NCI-H1436 treated with DMSO at 0.1 percent for 48 hours (cell line): ENCODE data around the gene RHBDL3.
"Not testable (repeated sequence)": the region's sequence is repeated elsewhere in the genome, so short reads cannot be mapped to it uniquely, and the experiment has no call there.

ENCODE experiments used
- DNase-seq: peaks from one replicate; lab custom pipeline; 2025; lab: John Stamatoyannopoulos, UW

Gene RHBDL3

DNA sequence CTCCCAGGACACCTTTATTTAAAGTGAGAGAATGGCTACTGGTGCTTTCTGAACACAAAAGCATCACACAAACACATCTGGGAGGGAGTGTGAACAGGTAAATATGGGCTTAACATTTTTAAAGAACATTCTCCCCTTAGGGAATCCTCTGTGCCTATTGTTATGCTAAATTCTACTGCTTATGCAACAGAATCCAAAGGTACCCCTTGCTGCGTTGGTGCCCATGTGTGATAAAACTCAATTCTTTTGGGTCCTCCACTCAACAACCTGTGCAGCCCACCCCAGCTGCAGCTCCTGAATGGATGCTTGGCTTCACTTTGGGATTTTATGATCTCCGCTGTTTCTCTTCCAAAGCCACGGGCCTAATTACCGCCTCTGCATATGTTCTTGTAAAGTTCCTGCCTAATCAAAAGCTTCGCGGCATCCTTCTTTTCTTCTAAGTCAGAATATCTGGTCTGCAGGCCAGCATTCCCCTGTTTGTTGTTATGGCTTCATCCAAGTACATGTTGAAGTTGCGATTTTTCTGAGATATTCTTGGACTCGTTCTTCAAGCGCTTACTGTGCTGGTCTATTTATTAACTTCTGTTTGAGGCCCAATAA lies 23.9 kb downstream of the RHBDL3 start:
- DNase-seq, result no peak

DNA sequence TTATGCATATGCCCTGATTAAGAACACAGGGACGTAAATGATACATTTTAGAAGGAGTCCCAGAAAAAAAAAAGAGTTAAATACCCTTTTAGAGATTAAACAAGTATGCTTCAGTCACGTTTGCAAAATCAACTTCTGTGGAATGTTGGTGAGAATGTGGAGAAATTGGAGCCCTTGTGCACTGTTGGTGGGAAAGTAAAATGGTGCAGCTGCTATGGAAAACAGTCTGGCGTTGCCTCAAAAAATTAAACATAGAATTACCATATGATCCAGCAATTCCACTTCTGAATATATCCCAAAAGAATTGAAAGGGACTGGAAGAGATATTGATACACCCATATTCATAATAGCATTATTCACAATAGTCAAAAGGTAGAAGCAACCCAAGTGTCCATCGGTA lies 26.5 kb downstream of the RHBDL3 start:
- DNase-seq, result no peak

GRCh38 chr17:32297424-32297823 lies 31.8 kb downstream of the RHBDL3 start:
- DNase-seq, result no peak

DNA sequence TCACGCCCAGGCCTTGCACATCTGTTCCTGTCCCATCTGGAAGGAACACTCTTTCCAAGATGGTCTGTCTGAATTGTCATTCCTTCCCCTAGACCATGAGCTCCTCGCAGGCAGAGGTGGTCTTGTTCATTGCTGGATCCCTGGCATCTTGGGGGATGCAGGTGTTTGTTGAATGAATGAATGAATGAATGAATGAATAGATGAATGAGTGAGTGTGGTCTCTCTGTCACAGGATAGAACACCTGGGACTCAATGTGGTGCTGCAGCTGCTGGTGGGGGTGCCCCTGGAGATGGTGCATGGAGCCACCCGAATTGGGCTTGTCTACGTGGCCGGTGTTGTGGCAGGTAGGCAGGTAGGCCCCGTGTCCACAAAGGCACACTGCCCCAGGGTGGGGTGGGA lies 32.2 kb downstream of the RHBDL3 start:
- no peak for DNase-seq

DNA sequence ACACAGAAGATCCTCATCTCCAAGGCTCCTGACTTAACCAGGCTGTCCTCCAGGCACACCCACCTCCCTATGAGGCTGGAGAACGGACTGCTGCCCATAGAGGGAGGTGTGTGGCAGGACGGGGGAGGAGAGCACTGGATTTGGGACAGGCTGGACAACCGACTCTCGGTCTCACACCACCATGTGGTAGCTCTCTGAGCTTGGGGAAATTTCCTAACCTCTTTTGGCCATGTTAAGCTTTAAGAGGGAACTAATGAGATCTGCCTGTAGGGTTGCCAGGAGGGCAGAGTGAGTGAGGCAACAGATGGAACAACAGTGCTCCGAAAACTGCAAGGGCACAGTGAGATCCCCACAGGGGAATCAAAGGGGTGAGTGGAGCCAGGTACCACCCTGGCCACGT lies 32.7 kb downstream of the RHBDL3 start:
- DNase-seq, result no peak

DNA sequence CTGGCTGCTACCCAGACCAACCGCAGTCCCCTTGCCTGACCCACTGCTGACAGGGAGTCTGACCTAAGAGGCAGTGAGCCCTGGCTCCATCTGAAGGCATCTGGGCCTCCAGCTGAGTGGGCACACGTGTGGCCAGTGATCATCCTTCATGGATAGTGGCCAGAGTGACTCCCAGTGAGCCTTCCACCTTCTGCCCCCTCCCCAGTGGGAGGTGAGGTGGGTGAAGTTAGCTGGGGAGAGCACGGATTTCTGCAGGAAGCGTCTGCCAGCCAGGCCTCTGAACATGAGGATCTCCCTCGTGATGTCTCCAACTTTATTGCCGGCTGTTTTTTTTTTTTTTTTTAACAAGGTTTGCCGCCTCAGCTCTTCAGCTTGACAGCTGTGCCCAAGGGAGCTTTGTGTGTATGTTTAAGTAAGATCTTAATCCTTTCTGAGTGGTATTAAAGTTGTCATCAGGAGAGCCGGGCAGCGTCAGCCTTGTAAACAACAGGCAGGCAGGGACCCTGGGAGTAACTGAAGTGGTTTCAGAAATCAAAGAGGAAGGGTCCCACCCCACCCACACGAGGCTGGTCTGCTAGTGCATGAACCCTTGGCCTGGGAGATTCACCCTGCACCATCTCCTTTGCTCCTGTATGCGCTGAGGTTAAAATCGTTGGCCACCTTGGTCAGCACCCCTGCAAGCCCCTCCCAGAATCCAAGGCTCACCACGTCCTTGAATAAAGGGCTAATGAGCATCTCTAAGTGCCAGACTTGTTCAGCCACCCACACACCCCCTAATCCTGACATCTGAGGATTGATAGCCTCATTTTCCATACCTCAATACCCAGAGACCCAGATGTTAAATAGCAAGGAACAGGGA lies 33.3 kb downstream of the RHBDL3 start:
- peak; percentile 24 for DNase-seq

DNA sequence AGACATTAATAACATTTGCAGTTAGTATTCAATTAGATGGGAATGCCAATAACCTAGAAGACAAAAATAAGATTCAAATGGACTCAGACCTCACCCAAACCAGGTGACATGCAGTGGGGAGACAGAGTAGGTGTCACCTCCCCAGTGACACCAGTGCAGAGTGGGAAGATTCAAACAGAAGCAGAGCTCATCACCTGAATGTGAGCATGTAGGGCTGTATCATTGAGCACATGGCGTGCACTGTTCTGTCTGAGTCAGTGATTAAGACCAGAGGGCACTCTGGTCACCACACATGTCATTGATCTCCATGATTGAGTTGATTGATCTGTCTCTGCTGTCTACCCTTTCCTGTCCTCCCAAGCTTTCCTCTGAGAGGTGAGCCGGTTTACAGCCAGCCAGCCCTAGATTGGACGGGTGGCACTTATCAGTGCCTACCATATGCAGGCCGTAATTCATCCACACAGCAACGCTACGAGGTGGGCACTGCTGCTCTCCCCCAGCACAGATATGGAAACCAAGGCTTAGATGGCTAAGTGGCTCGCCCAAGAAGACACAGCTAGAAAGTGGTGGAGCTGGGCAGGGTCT lies 34.0 kb downstream of the RHBDL3 start:
- DNase-seq, result no peak

- no peak for DNase-seq
These were observed 36.4 kb downstream of the RHBDL3 start for GRCh38 chr17:32302037-32302436.

DNA sequence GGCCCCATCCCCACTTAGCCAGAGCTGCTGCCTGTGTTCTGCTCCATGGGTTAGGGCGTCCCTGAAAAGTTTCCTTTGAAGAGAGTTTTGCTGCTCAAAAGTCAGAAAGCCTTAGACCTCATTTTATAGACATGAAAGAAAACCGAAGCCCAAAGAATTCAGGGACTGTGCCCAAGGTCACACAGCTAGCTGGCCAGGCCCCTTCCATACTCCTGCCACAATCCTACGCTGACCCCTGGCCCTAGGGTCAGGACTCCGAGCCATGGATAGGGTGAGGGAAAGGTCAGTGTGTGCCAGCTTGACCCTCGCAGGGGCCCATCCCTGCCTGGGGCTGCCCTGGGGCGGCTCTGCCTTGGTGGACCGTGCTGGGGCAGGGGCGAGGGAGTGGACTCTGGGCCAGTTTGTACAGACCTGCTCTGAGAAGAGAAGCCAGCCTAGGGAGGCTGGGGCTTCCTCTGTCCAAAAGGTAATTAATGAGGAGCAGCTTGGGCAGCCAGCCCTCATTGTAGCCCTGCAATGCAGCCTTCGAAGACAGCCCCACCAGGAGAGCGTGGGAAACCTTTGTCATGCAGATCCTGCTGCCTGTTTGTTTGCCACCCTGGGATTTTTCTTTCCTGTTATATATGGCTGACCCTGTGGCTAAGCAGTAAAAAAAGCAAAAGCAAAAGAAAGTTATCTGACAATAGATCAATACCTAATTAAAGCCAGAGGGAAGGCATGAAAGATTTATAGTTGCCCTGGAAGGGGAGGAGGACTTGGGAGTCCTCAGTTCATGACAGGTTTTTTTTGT lies 37.4 kb downstream of the RHBDL3 start:
- no peak for DNase-seq

- peak; percentile 6 for DNase-seq
These were observed 38.2 kb downstream of the RHBDL3 start for GRCh38 chr17:32303781-32304288.

- DNase-seq, result no peak
These were observed 39.4 kb downstream of the RHBDL3 start for GRCh38 chr17:32305049-32305448.

DNA sequence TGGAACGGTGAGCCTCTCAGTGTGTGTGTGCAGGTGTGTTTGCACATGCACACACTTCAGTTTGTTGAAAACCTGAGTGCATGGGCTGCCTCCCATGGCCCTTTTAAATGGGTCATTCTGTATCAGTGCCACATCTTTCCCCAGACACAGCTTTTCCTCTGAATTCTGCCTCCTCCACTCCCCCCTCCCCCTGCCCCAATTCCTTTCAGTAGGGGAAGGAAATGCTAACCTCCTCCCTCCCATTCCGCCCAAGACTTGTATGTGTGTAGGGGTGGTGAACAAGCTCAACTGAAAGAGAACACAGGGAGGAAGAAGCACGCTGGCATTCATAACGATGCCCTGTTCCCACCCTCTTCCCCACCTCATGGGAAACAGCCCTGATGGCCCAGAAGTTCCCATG lies 42.0 kb downstream of the RHBDL3 start:
- DNase-seq, result no peak

DNA sequence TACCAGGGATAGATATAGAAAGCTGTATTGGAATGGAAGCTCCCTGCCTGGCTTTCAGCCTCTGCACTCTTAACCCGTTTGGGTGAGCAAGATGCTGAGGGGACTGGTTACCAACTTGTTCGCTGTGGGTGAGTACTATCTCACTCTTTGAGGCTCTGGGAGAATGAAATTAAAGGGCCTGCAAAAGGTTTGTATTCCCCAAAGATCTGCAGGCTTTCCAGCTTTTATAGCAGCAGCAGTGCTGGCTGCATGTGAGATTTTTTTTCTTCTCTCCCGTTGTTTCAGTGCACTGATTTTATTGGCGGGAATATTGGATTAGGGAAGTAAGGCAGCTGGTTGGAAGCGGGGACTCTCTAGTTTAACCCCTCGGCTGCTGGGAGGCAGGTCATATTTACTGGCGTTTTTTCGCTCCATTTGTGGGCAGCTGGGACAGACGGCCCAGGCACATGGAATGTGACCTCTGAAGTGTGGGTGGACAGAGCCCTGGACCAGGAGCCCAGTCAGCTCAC lies 45.5 kb downstream of the RHBDL3 start:
- no peak for DNase-seq

DNA sequence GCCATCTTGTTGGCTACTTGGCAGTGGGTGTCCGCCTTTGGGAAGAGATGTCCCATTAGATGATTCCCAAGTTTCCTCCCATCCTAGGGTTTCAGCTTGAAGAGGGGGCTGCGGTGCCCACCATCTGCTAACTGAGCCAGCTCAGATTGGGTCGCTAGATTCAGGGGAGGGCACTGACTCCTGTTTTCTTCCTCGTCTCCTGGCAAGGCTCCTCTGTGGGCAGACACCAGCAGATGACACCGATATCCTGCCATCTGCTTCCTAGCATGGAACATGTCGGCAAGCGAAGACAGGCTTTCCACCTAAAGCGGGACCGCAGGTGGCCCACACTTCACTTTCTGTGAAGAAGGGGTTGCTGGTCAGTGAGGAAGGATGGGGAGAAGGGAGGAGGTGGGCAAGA lies 49.0 kb downstream of the RHBDL3 start:
- DNase-seq, result no peak

GRCh38 chr17:32315171-32315570 lies 49.5 kb downstream of the RHBDL3 start:
- DNase-seq, result no peak

GRCh38 chr17:32316653-32317052 lies 51.0 kb downstream of the RHBDL3 start:
- DNase-seq, result not testable (repeated sequence)

DNA sequence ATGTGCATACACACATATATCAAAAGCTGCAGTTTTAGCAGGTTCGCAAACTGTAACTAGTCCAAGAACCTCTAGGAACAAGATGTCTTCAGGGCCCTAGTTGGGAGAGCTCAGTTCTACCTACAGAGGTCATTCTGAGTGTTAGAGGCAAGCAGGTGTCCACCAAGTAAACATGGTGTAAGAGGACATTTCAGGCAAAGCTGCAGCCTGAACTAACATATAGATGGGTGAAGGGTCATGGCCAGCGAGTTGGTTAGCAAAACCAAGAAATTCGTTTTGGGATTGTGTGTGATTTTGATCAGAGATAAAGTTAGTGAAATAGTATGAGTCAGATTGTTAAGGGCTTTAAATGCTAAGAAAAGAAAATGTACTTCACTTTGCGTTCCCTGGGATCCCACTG lies 51.7 kb downstream of the RHBDL3 start:
- no peak for DNase-seq

DNA sequence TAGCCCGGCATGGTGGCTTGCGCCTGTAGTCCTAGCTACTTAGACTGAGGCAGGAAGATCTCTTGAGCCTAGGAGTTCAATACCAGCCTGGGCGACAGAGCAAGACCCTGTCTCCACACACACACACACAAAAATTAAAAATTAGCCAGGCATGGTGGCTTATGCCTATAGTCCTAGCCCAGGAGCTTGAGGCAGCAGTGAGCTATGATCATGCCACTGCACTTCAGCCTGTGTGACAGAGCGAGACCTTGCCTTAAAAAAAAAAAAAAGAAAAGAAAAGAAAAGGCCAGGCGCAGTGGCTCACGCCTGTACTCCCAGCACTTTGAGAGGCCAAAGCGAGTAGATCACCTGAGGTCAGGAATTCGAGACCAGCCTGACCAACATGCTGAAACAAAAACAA lies 52.4 kb downstream of the RHBDL3 start:
- no peak for DNase-seq

GRCh38 chr17:32319548-32319905 lies 53.9 kb downstream of the RHBDL3 start:
- DNase-seq, result peak; percentile 19

DNA sequence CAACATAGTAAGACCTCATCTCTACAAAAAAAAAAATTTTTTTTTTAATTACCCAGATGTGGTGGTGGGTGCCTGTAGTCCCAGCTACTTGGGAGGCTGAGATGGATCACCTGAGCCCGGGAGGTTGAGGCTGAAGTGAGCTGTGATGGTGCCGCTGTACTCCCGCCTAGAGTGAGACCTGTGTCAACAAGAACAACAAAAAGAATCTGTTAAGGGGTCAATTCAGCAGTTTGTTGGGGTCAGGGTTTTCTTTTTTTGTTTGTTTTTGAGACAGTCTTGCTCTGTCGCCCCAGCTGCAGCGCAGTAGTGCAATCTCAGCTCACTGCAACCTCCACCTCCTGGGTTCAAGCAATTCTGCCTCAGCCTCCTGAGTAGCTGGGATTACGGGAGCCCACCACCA lies 54.4 kb downstream of the RHBDL3 start:
- DNase-seq, result not testable (repeated sequence)

GRCh38 chr17:32320847-32321246 lies 55.2 kb downstream of the RHBDL3 start:
- DNase-seq, result no peak

DNA sequence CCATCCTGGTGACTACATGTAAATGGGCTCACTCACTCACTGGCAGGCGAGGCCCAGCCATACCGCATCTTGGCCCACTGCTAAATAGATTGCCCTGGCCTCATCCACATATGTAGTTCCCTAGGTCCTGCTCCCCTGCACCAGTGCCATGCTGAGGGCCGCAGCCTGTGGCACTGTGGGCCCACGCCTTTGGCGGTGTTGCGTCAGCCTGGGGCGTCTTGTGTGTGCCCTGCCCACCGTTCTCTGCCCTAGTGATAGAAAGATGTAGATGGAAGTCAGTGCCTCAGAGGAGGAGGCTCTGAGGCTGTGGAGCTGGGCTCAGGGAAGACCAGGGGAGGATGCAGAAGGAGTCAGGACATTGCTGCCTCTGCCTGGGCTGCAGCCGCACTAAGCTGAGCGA lies 57.4 kb downstream of the RHBDL3 start:
- DNase-seq, result no peak
